ENCODE results near the gene RAB14.
"Not testable (repeated sequence)": the region's sequence is repeated elsewhere in the genome, so short reads cannot be mapped to it uniquely, and the experiment has no call there.

Gene RAB14

DNA sequence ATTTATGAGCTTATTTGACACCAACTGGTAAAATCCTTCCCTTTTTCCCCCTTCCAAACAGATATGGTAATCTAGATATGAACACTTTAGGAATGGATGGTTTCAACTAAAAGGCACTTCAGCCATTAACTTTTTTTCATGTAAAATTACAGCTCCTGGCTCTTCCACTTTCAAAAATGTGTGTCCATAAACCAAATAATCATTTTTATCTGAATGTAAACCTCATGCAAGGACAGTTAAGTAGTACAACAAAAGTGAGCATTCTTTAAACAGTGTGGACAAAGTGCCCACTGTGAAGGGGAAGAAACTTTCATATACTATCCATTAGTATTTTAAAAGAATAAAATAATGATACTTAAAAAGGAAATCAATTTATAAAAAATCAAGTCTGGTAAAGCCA, 17.2 kb downstream of the RAB14 start:
- no peak for DNase-seq (ENCODE audit: low read depth)
- H3K4me3 ChIP-seq (ENCODE audit: low read length), result no peak overlapping the region
- TF ChIP-seq, protein P1, sequence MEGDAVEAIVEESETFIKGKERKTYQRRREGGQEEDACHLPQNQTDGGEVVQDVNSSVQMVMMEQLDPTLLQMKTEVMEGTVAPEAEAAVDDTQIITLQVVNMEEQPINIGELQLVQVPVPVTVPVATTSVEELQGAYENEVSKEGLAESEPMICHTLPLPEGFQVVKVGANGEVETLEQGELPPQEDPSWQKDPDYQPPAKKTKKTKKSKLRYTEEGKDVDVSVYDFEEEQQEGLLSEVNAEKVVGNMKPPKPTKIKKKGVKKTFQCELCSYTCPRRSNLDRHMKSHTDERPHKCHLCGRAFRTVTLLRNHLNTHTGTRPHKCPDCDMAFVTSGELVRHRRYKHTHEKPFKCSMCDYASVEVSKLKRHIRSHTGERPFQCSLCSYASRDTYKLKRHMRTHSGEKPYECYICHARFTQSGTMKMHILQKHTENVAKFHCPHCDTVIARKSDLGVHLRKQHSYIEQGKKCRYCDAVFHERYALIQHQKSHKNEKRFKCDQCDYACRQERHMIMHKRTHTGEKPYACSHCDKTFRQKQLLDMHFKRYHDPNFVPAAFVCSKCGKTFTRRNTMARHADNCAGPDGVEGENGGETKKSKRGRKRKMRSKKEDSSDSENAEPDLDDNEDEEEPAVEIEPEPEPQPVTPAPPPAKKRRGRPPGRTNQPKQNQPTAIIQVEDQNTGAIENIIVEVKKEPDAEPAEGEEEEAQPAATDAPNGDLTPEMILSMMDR (conservative IDR thresholded peaks at IDR 0.05; ENCODE audit: low read depth, low read length), result no peak

- no peak for DNase-seq (ENCODE audit: low read depth)
- TF ChIP-seq, protein P1 (conservative IDR thresholded peaks at IDR 0.05; ENCODE audit: low read depth, low read length), result no peak
- H3K4me3 ChIP-seq (ENCODE audit: low read length), result no peak overlapping the region
These were observed 17.8 kb downstream of the RAB14 start for GRCh38 chr9:121183666-121184423.

DNA sequence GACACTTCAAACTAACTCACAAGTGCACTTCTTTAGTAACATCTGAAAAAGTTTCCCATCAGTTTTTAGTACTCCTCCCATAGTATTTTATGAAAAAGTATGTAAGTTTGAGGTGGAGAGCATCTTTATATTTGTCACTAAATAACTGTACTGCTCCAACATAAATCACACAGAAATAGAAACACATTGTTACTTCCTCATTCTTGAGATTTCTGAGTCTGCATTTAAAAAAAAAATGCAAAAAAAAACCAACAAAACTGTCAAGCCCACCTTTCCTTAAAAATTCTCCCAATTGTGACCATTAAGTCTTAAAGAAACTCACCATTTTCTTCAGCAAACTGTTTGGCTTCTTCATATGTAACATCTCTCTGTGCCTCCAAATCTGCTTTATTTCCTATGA, 18.7 kb downstream of the RAB14 start:
- DNase-seq (ENCODE audit: low read depth), result no peak
- no peak overlapping the region for H3K4me3 ChIP-seq (ENCODE audit: low read length)
- TF ChIP-seq, protein P1 (conservative IDR thresholded peaks at IDR 0.05; ENCODE audit: low read depth, low read length), result no peak

DNA sequence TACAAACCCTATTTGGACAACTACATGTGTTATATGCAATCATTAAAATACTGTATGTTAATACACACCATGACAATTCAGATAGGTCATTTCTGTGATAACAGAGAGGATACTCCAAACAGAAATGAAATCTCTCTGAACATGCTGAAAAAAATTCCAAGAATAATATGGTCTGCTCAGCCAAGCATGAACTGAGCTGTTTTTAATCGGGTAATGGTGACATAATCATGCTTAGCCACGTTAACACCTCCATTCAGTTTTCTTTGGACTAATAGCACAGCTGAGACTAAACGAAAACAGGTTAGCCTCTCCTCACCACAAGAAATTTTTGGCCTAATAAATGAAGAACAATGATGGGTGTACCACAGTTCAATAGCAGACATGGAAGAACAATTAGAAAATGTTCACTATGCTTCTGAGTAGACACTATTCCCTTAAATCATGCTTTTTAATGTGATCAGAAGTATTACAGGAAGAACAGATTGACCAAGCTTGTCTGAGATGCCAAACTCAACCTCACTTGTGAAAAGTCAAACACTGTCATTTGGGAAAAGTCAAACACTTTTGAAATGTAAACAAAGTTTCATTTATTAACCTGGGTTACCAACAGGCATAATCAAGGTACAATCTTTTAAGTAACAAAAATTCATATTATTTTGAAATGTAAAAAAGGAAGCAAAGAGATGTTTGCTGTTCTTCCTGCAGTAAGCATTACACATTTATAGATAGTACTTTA, 19.4 kb downstream of the RAB14 start:
- no peak overlapping the region for H3K4me3 ChIP-seq (ENCODE audit: low read length)
- DNase-seq (ENCODE audit: low read depth), result peak; percentile 19
- TF ChIP-seq, protein P1 (conservative IDR thresholded peaks at IDR 0.05; ENCODE audit: low read depth, low read length), result no peak

- TF ChIP-seq, protein P1 (conservative IDR thresholded peaks at IDR 0.05; ENCODE audit: low read depth, low read length), result no peak
- no peak for DNase-seq (ENCODE audit: low read depth)
- no peak overlapping the region for H3K4me3 ChIP-seq (ENCODE audit: low read length)
These were observed 21.6 kb downstream of the RAB14 start for GRCh38 chr9:121179930-121180681.

DNA sequence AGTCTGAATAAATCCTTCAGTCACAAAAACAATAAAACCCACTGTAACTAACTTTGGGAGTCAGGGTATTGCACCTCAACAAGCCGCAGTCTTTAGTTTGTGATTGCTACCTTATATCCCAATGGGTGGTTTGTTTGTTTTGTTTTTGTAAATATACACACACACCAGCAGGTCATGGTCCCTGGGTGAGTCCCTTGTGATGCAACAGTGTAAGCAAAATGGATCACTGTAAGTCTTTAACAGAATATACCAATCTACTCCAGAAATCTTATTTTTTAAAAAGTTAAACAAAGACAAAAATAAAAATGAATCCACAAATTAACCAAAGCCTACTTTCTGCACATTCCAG, 22.3 kb downstream of the RAB14 start:
- not testable (repeated sequence) for H3K4me3 ChIP-seq (ENCODE audit: low read length); DNase-seq (ENCODE audit: low read depth)

DNA sequence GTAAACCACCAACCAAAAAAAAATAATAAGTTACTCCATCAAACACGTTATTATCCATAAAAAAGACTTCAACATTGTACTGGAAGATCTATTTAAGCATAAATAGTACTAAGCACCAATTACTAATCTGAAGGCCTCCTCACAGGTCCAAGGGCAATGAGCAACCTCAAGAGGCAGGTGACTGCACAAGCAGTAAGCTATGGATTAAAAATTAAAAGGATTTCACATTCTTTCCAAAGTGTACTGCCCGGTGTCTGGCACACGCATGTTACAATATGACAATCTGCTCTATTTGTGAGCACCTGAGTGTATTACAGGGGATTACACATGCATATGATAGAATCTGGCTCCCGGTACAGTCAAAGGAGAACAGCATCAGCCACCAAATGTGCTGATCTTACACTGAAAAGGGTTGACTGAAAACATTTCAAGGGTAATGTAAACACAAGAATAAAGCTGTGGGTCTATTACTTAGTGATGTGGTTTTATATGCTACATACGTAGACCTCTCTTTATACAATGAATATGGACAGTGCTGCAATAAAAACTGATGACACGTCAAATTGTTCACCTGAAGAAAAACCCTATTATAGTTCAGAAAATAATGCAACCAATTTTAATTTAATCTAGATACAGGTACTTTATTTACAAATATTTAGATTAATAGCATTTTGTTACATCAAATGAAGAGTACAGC, 22.8 kb downstream of the RAB14 start:
- TF ChIP-seq, protein P1 (conservative IDR thresholded peaks at IDR 0.05; ENCODE audit: low read depth, low read length), result no peak

More for the DNA sequence above, 22.8 kb downstream of the RAB14 start:
- DNase-seq (ENCODE audit: low read depth), result peak; percentile 82
- H3K4me3 ChIP-seq (ENCODE audit: low read length), result no peak overlapping the region
